NCI-H128 (cell line): Measurements from ENCODE around the gene BDNF.
"Not testable (repeated sequence)": the region's sequence is repeated elsewhere in the genome, so short reads cannot be mapped to it uniquely, and the experiment has no call there.

ENCODE experiments used
- DNase-seq: peaks from one replicate; lab custom pipeline; 2025; ENCODE audit not compliant: unreplicated experiment; lab: John Stamatoyannopoulos, UW

The BDNF gene

DNA sequence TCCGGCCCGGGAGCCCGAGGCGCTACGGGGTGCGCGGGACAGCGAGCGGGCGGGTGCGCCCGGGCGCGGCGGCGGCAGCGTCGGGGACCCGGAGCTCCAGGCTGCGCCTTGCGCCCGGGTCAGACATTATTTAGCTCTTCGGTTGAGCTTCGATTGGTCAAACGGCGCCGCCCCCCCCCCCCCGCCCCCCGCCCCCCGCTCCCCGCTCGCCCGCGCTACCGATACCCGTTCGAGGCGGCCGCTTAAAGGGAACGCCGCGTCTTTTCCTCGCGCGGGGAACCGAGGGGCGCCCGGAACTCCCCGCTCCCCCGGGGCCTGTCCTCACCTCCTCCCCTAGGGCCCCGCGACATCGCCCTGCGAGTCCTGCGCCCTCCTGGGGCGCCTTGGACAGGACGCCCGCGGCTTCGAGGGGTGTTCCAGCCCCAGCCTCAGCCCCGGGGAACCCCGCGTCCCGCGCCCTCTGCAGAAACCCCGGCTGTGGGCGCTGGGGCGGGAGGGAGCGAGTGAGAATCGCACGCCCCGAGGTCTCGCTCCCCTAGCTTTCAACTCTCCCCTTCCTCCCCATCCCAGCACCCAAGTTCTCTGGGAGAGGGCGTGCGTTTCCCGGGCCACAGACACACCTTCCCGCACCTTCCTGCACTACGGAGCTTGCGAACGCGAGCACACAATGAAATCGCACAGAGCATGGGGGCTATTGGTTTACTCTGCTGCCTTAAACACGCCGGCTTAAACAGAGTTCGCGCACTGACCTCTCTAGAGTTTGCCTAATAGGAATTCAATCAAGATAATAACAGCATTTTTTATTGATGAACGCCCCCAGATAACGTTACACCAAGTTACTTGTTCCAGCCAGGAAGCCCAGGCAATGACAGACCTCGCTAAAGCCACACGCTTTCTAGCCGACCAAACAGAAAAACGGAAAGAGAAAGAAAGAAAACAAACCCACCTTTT lies at the start of gene BDNF:
Gene BDNF (minus strand): TSS at position 105 of the 951 bp plus-strand sequence. CDS start 41,891 bp downstream, outside the sequence.
- DNase-seq, result no peak

GRCh38 chr11:27740362-27741013 lies 40.2 kb upstream of the BDNF start:
- DNase-seq, result no peak

- no peak for DNase-seq
Measured at GRCh38 chr11:27735281-27735680, 35.0 kb upstream of the BDNF start.

DNA sequence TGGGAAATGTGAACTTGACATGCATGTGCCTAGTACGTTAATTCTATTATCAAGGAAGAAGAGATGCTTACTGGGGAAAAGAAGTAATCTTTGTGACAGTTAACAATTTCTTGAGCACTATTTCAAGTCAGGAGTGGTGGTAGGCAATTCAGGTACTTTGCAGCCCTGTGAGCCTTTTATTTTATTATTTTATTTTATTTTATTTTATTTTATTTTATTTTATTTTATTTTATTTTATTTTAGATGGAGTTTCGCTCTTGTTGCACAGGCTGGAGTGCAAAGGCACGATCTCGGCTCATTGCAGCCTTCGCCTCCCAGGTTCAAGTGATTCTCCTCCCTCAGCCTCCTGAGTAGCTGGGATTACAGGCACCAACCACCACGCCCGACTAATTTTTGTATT lies 31.5 kb upstream of the BDNF start:
- not testable (repeated sequence) for DNase-seq

DNA sequence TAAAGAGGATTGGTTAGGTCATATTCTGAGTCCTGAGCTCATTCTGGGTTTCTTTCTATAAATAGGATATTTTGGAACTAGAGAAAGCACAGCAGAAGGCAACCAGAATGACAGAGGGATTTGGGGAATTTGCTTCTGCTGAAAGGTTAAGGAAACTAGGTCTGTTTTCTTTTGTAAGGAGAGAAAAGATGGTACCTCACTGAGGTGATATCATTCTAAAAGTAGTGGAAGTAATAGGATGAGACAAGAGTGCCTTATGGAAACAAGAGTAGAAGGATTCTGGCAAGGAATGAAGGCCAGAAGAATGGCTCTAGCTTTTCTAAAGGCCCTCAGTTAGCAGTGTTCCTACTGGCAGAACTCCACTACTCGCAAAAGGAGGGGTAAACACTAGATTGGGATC lies 26.7 kb upstream of the BDNF start:
- no peak for DNase-seq

DNA sequence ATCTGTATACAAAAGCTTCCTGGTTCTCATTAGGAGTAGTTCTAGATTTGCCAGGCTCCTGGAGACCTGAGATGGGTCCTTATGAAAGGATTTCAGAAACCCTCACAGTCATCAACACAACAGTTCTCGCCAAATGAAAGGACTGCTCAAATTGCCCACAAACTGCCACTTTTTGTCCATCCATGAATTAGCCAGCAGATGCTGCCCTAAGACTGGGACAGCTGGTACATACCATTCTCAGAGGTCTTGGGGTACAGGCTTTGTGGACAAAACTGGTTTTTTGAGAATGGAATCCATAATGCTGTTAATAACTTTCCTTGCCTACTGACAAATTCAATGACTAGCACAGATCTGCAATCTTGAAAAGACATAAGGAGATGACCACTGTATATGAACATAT lies 23.4 kb upstream of the BDNF start:
- DNase-seq, result no peak

DNA sequence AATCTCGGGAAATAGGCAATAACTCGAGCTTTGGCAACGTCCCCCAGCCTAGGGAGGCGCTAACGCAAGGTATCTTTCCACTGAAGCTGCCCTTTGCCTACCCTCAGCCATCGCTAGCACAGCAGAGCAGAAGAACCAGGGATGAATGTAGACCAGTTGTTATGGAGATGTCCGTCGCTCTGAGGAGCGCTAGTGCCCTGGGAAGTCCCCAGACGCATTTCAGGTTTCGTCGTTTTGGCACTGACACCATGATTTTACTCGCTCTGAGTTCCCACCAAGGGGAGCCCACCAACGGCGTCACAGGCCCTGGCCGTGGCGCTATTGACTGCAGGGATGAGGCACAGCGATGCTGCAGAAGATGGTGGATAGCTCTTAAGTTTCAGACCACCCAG lies 22.7 kb upstream of the BDNF start:
- DNase-seq, result no peak

- DNase-seq, result no peak
Measured at GRCh38 chr11:27722117-27722952, 22.1 kb upstream of the BDNF start.

GRCh38 chr11:27721264-27722116 lies 21.2 kb upstream of the BDNF start:
- DNase-seq, result no peak

GRCh38 chr11:27720277-27720830 lies 20.1 kb upstream of the BDNF start:
- no peak for DNase-seq

GRCh38 chr11:27719546-27719925 lies 19.3 kb upstream of the BDNF start:
- DNase-seq, result no peak

DNA sequence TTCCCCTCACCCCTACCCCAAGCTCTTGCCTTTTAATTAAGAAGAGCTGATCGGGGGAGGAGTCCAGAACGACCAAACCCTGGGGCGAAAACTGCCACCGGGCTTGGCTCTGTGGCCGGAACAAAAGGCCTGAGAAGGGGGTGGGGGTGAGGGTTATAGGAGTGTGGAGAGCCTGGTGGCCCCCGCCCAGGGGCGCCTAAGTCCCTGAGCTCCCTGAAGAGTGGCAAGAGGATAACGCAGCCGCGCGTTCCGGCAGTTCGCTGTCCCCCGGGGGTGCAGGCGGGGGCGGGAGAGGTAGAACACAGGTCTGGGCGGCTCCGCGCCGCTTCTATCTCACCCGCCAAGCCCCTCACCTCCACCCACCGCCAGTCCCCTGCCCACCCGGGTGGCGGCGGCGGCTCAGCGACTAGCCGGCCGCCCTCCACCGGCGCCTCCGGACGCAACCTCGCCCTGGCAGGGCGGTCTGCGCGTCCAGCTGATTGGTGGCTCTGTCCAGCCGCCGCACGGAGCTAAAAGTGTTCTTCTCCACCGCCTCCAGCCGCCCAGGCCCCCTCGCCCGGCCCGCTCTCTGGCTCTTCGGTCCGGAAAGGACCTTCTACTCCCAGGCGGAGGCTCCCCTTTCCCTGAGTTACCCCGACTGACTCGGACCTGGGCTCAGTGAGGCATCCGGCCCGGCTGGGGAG lies 18.7 kb upstream of the BDNF start:
- no peak for DNase-seq

DNA sequence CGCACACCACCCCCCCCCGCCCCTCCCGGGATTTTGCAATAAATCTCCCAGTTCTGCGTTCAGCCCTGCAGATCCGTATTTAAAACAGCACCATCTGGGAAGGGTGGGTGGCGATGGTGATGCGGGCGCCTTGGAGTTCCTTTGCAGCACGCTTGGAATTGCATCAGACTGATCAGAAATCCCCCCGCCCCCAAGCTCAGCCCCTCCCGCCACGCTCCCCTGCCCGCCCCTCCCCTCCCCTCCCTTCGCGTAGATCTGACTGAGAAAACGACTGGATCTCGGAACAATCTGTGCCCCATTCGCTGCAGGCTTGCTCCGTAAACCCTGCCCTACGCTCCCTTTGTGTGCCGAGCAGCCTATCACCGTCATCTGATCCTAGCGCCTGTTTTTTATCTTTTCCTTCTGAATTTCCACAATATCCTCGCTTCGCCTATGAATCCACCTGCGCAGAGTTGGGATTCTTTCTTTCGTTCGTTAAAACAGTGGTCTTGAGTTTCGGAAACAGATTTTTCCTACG lies 18.1 kb upstream of the BDNF start:
- no peak for DNase-seq

DNA sequence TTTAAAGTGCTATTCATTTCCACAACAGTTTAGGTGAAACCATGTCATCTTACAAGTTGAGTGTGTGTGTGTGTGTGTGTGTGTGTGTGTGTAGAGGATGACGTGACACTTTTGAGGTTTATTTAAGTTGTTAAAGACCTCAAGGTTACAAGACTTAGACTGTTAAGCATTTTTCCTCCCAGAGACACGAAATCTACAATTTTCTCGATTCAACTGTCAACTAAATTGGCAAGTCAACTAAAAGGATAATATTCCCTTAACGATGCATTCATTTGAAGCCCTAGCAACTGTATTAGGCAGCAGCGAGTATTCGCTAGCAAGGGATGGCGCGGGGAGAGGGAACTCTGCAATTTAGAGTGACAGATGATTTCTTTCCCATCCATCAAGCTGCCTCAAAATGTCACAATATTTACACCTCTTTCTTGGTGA lies 17.6 kb upstream of the BDNF start:
- DNase-seq, result no peak

DNA sequence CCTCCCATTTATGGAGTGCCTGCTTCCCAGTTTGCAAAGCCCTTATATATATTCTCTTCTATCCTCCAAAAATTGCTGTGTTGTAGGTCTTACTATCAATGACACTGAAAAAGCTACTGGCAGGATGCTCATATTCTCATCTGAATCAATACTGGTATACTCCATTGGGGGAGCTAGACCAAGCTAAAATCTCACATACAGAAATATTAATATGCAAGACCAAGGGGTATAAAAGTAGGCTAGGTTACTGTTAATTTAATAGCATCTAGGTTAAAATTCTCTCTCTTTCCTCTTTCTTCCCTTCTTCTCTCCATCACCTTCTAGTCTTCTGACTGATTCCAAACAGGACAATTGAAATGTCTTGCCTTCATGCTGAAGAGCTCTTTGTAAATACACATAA lies 17.1 kb upstream of the BDNF start:
- DNase-seq, result no peak

GRCh38 chr11:27716835-27717234 lies 16.6 kb upstream of the BDNF start:
- DNase-seq, result no peak

- no peak for DNase-seq
Measured at GRCh38 chr11:27716216-27716615, 16.0 kb upstream of the BDNF start.

DNA sequence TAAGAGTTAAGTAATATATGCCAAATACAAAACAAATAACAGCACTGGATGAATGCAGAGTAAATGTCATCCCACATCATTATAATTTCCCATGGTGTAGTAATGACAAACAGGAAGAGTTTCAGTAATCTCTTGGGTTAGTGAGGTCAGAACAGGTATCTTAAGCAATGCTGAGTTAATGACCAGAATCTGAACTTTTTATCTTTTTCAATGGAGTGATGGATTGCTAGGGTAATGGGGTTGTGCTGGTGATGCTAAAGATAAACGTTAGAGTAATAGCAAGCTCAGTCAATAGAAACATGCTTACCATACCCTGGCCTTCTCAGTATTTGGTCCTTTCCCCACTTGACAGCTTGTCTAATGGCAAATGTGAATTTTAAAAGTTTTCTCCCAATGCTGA lies 11.5 kb upstream of the BDNF start:
- no peak for DNase-seq

GRCh38 chr11:27710536-27710935 lies 10.3 kb upstream of the BDNF start:
- DNase-seq, result no peak
